Panc1 (cell line): Measurements from ENCODE around the gene VSTM2L. TPM values are rescaled to one million over a fixed set of nuclear protein-coding genes. Genes with fewer than 3 reads are reported as not detected.

Source experiments
- ATAC-seq: fragments of 200-7000 bp; cut with Tn5 transposase; 2 replicates; pipeline ENCODE4 v1.9.1; 2020; ENCODE audit warnings: mild to moderate bottlenecking, moderate library complexity
- BruUV-seq: library from RNA; stranded (reverse); fragments of 400-500 nt; replicated peaks from 2 replicates; lab custom pipeline; 2021; lab: Mats Ljungman, UMichigan
- CTCF ChIA-PET: fragments of 300-600 bp; sonication (Branson Sonifier 250); formaldehyde crosslinking; loops from one replicate; lab custom pipeline; 2022; ENCODE audit warnings: antibody characterized with exemption; lab: Charles Lee
- POLR2A ChIA-PET: fragments of 300-600 bp; sonication (Branson Sonifier 250); formaldehyde crosslinking; loops from one replicate; lab custom pipeline; 2022; ENCODE audit warnings: antibody characterized with exemption; lab: Charles Lee
- DNase-seq: peaks from one replicate; pipeline ENCODE4 v3.0.0-alpha.2; 2010; ENCODE audit warnings: low read depth, low spot score
- H3K27ac ChIP-seq: 2 replicates; pipeline ENCODE4 v1.5.1; 2011; ENCODE audit warnings: mild to moderate bottlenecking, low read length, inconsistent platforms
- H3K27me3 ChIP-seq: fragments of 200-500 bp; sonication (Bioruptor generic); 2 replicates; pipeline ENCODE4 v1.6.0; 2014; ENCODE audit warnings: low read length, inconsistent platforms; ENCODE audit not compliant: control insufficient read depth, insufficient read depth
- H3K36me3 ChIP-seq: fragments of 200-500 bp; sonication (Bioruptor generic); 2 replicates; pipeline ENCODE4 v1.5.1; 2014; ENCODE audit warnings: inconsistent platforms, mild to moderate bottlenecking, low read length, moderate library complexity; ENCODE audit not compliant: control insufficient read depth, insufficient read depth
- H3K4me1 ChIP-seq: 2 replicates; pipeline ENCODE4 v1.5.1; 2011; ENCODE audit warnings: inconsistent platforms, mild to moderate bottlenecking, low read length, moderate library complexity; ENCODE audit not compliant: control insufficient read depth, insufficient read depth
- H3K4me3 ChIP-seq, 2 experiments: 2 replicates each; pipeline ENCODE4 v1.5.1; 2011 to 2012; ENCODE audit warnings: low read depth in 2 of 2, low read length in 2 of 2, mild to moderate bottlenecking in 2 of 2, inconsistent platforms in 1 of 2, moderate library complexity in 1 of 2
- H3K9me3 ChIP-seq: fragments of 200-500 bp; sonication (Bioruptor generic); 2 replicates; pipeline ENCODE4 v1.5.1; 2014; ENCODE audit warnings: low read depth, mild to moderate bottlenecking, inconsistent platforms, low read length, moderate library complexity; ENCODE audit not compliant: control insufficient read depth, insufficient read depth
- CTCF ChIP-seq: fragments of 450-650 bp; IDR thresholded peaks from 2 replicates; pipeline ENCODE4 v1.5.1; 2017; ENCODE audit warnings: mild to moderate bottlenecking
- POLR2AphosphoS5 ChIP-seq: IDR thresholded peaks from 2 replicates; pipeline ENCODE4 v1.6.1; 2012; ENCODE audit warnings: mild to moderate bottlenecking, low read depth, low read length, moderate library complexity
- REST ChIP-seq, 2 experiments: IDR thresholded peaks; 2 replicates each; pipeline ENCODE4 v1.6.1; 2011 to 2012; ENCODE audit warnings: low read depth in 2 of 2, control low read depth in 1 of 2, low read length in 1 of 2, mild to moderate bottlenecking in 1 of 2, moderate library complexity in 1 of 2; ENCODE audit not compliant: insufficient read depth in 1 of 2
- SIN3A ChIP-seq: IDR thresholded peaks from 2 replicates; pipeline ENCODE4 v1.6.1; 2012; ENCODE audit warnings: low read depth, mild to moderate bottlenecking, low read length, moderate library complexity, borderline replicate concordance; ENCODE audit not compliant: insufficient read depth
- TCF7L2 ChIP-seq: IDR thresholded peaks from 2 replicates; pipeline ENCODE4 v1.6.1; 2011; ENCODE audit warnings: mild to moderate bottlenecking, low read depth, low read length, inconsistent platforms
- in situ Hi-C: cut with HindIII; loops from 2 replicates; pipeline ENCODE4 v1.10.0; 2016; ENCODE audit warnings: low sequenced_read_pairs, low pct_unique_long_range_greater_than_20kb
- intact Hi-C: fragments of 100-400 bp; cut with micrococcal nuclease; formaldehyde crosslinking; loops from one replicate; pipeline ENCODE4 v1.10.0; 2022; ENCODE audit not compliant: unreplicated experiment
- total RNA-seq: library from RNA; stranded (reverse); gene quantifications from one replicate; pipeline ENCODE4 v1.2.1, GENCODE V29; 2021; ENCODE audit not compliant: unreplicated experiment

VSTM2L gene
- total RNA-seq, 1 experiment from 2014 or later, result 16.0 TPM

GRCh38 chr20:37890643-37891042 lies 12.3 kb upstream of the VSTM2L start:
- intact Hi-C loops (no loop called here), in situ Hi-C loops (no loop called here)
- ATAC-seq, result no peak
- Histone ChIP-seq H3K27me3 (no peaks in the 10 kb centered on the region), H3K27ac (no peak overlapping the region), H3K4me3 (no peak overlapping the region), H3K36me3 (no peaks in the 10 kb centered on the region), H3K9me3 (no peaks in the 10 kb centered on the region), H3K4me1 (no peaks in the 10 kb centered on the region)
- POLR2A ChIA-PET, result no interaction called here
- no TSS peak for BruUV-seq
- no peak for DNase-seq
- CTCF ChIA-PET, result interaction anchor here (0.5 kb wide), 1 partner anchor 659 kb away, joined by 4 read pairs; no protein-coding TSS in a partner anchor
- TF ChIP-seq REST (IDR thresholded peaks at IDR 0.05; ENCODE audit: insufficient read depth in 1 of 2, low read depth in 2 of 2, low read length in 1 of 2), result no peak
- no peak for TF ChIP-seq CTCF
- TF ChIP-seq TCF7L2, result no peak
- no peak for TF ChIP-seq SIN3A
- no peak for TF ChIP-seq POLR2AphosphoS5

- intact Hi-C loops (no loop called here), in situ Hi-C loops (no loop called here)
- ATAC-seq (no peak), DNase-seq (no peak)
- TF ChIP-seq SIN3A (no peak), TCF7L2 (no peak), REST (IDR thresholded peaks at IDR 0.05; ENCODE audit: insufficient read depth in 1 of 2, low read depth in 2 of 2, low read length in 1 of 2) (no peak), POLR2AphosphoS5 (no peak), CTCF (no peak)
- no TSS peak for BruUV-seq
- Histone ChIP-seq H3K27ac (no peak overlapping the region), H3K4me1 (no peaks in the 10 kb centered on the region), H3K9me3 (no peaks in the 10 kb centered on the region), H3K36me3 (no peaks in the 10 kb centered on the region), H3K27me3 (no peaks in the 10 kb centered on the region), H3K4me3 (no peak overlapping the region)
- CTCF ChIA-PET, result interaction anchor here (0.5 kb wide), 1 partner anchor 14 kb away, joined by 3 read pairs; no protein-coding TSS in a partner anchor
- POLR2A ChIA-PET, result no interaction called here
Measured at GRCh38 chr20:37892001-37892400, 10.9 kb upstream of the VSTM2L start.
